K562 (cell line): ENCODE results near the gene CRYBG1. TPM values are rescaled to one million over a fixed set of nuclear protein-coding genes. Genes with fewer than 3 reads are reported as not detected.

Experiments used
- ATAC-seq: fragments of 200-7000 bp; cut with Tn5 transposase; 3 replicates; pipeline ENCODE4 v1.9.1; 2020; ENCODE audit warnings: moderate library complexity
- BruUV-seq: library from RNA; stranded (reverse); fragments of 400-500 nt; replicated peaks from 2 replicates; lab custom pipeline; 2021; lab: Mats Ljungman, UMichigan
- CTCF ChIA-PET: fragments of 300-600 bp; formaldehyde crosslinking; extraction: SDS; loops from one replicate; lab custom pipeline; 2021; ENCODE audit warnings: low intra/inter-chr PET ratio; lab: Yijun Ruan, JAX
- POLR2A ChIA-PET: fragments of 300-600, 350-650 bp; sonication (Branson Sonifier 250); formaldehyde crosslinking; extraction: SDS; loops from one replicate; lab custom pipeline; 2021; ENCODE audit warnings: antibody characterized with exemption, inconsistent platforms; lab: Yijun Ruan, JAX
- DNase-seq, 4 experiments: peaks; one replicate each; pipeline versions ENCODE4 v3.0.0 to v3.0.0-alpha.2; 2011 to 2018; ENCODE audit warnings: low spot score in 3 of 4, mixed read lengths in 3 of 4; ENCODE audit errors: extremely low read depth in 1 of 4
- FAIRE-seq: peaks from 2 replicates; lab custom pipeline; 2011; peaks lifted over from hg19 to GRCh38; lab: Jason Lieb, UNC
- H2AFZ ChIP-seq: 2 replicates; pipeline ENCODE4 v1.6.0; 2011; ENCODE audit warnings: low read depth, low read length, control low read depth, inconsistent platforms
- H3K27ac ChIP-seq: fragments of 200-600 bp; 3 replicates; pipeline ENCODE4 v1.8.0; 2011; ENCODE audit warnings: low read depth, mild to moderate bottlenecking, control low read depth, inconsistent platforms, low read length, moderate library complexity, mixed read lengths; ENCODE audit errors: extremely low read depth
- H3K27me3 ChIP-seq, 2 experiments: fragments of 300-600 bp in 1 of 2; 2 replicates in 1 of 2; 3 replicates in 1 of 2; pipeline versions ENCODE4 v1.6.0 to v1.8.0; 2011; ENCODE audit warnings: inconsistent platforms in 2 of 2, low read length in 2 of 2, mild to moderate bottlenecking in 1 of 2, mixed read lengths in 1 of 2, moderate library complexity in 1 of 2; ENCODE audit not compliant: control insufficient read depth in 2 of 2, insufficient read depth in 2 of 2
- H3K36me3 ChIP-seq: fragments of 300-600 bp; 3 replicates; pipeline ENCODE4 v1.8.0; 2011; ENCODE audit warnings: mild to moderate bottlenecking, low read length, inconsistent platforms; ENCODE audit not compliant: control insufficient read depth, insufficient read depth
- H3K4me1 ChIP-seq, 2 experiments: fragments of 200-600 bp in 1 of 2; replicated peaks in 1 of 2; 2 replicates in 1 of 2; 3 replicates in 1 of 2; pipeline versions ENCODE4 v1.5.1 to v1.8.0; 2011; ENCODE audit warnings: inconsistent platforms in 2 of 2, low read length in 2 of 2, mild to moderate bottlenecking in 1 of 2, mixed read lengths in 1 of 2, moderate library complexity in 1 of 2; ENCODE audit not compliant: control insufficient read depth in 2 of 2, insufficient read depth in 2 of 2
- H3K4me2 ChIP-seq: 2 replicates; pipeline ENCODE4 v1.6.1; 2011; ENCODE audit warnings: low read length, control low read depth, inconsistent platforms, mixed read lengths; ENCODE audit not compliant: insufficient read depth
- H3K4me3 ChIP-seq: fragments of 200-600 bp; sonication (generic), shearing (Covaris generic); 2 replicates; pipeline ENCODE4 v1.5.1; 2016; ENCODE audit warnings: control low read depth, inconsistent platforms
- H3K79me2 ChIP-seq: fragments of 200-600 bp; 3 replicates; pipeline ENCODE4 v1.8.0; 2011; ENCODE audit warnings: low read length, inconsistent platforms; ENCODE audit not compliant: control insufficient read depth, insufficient read depth
- H3K9ac ChIP-seq, 2 experiments: 2 replicates each; pipeline versions ENCODE4 v1.6.0 to v1.6.1; 2011; ENCODE audit warnings: low read depth in 2 of 2, low read length in 2 of 2, control low read depth in 1 of 2, inconsistent platforms in 1 of 2, mild to moderate bottlenecking in 1 of 2, mixed read lengths in 1 of 2; ENCODE audit not compliant: insufficient read depth in 1 of 2
- H3K9me1 ChIP-seq: one replicate; pipeline ENCODE4 v1.6.0; 2011; ENCODE audit warnings: inconsistent platforms, mild to moderate bottlenecking, low read length, moderate library complexity; ENCODE audit not compliant: control insufficient read depth, insufficient read depth
- H3K9me3 ChIP-seq: replicated peaks from 2 replicates; pipeline ENCODE4 v1.5.1; 2011; ENCODE audit warnings: low read depth, low read length, inconsistent platforms; ENCODE audit not compliant: control insufficient read depth, insufficient read depth
- H4K20me1 ChIP-seq: replicated peaks from 2 replicates; pipeline ENCODE4 v1.6.1; 2011; ENCODE audit warnings: low read length, inconsistent platforms, mixed read lengths; ENCODE audit not compliant: control insufficient read depth, insufficient read depth
- BRCA1 ChIP-seq, 2 experiments: fragments of 450-650 bp in 1 of 2; sonication (generic) in 1 of 2; formaldehyde crosslinking in 1 of 2; IDR thresholded peaks; 2 replicates each; pipeline versions ENCODE4 v1.5.0 to v1.6.1; 2017 to 2020; ENCODE audit warnings: mild to moderate bottlenecking in 1 of 2, missing genetic modification reagents in 1 of 2
- CCAR2 ChIP-seq: fragments of 200-400 bp; formaldehyde crosslinking; IDR thresholded peaks from 2 replicates; pipeline ENCODE4 v1.6.1; 2017; ENCODE audit warnings: mild to moderate bottlenecking, low read depth, low read length
- CEBPG ChIP-seq, 3 experiments: fragments of 200-800 bp in 1 of 3; sonication (Bioruptor generic) in 1 of 3; sonication (generic) in 1 of 3; formaldehyde crosslinking in 1 of 3; IDR thresholded peaks in 2 of 3; conservative IDR thresholded peaks in 1 of 3; 2 replicates each; pipeline versions ENCODE4 v1.6.1 to v1.8.0; 2016 to 2022; ENCODE audit warnings: missing compliant biosample characterization in 2 of 3, missing genetic modification characterization in 2 of 3, mild to moderate bottlenecking in 1 of 3, missing genetic modification reagents in 1 of 3
- E2F3 ChIP-seq: fragments of 250-450 bp; sonication (Bioruptor Pico); IDR thresholded peaks from 2 replicates; pipeline ENCODE4 v1.4.0; 2020; ENCODE audit warnings: mild to moderate bottlenecking
- ETS2 ChIP-seq: IDR thresholded peaks from 2 replicates; pipeline ENCODE4 v1.6.1; 2016; ENCODE audit warnings: borderline replicate concordance, missing genetic modification characterization, mild to moderate bottlenecking, moderate library complexity, missing compliant biosample characterization; ENCODE audit not compliant: poor library complexity, severe bottlenecking
- FUS ChIP-seq: fragments of 200-400 bp; formaldehyde crosslinking; optimal IDR thresholded peaks from 2 replicates; pipeline ENCODE3; 2017; ENCODE audit warnings: low read depth, low read length
- HNRNPLL ChIP-seq: fragments of 200-400 bp; formaldehyde crosslinking; IDR thresholded peaks from 2 replicates; pipeline ENCODE4 v1.6.1; 2017; ENCODE audit warnings: low read length, low read depth, mild to moderate bottlenecking; ENCODE audit not compliant: poor library complexity, severe bottlenecking
- NFE2 ChIP-seq: IDR thresholded peaks from 2 replicates; pipeline ENCODE4 v1.6.1; 2014; ENCODE audit warnings: antibody characterized with exemption, low read depth
- SPI1 ChIP-seq: IDR thresholded peaks from 2 replicates; pipeline ENCODE4 v1.6.1; 2011; ENCODE audit warnings: low read depth, low read length, control low read depth, borderline replicate concordance
- USF1 ChIP-seq: sonication (generic); formaldehyde crosslinking; IDR thresholded peaks from 2 replicates; pipeline ENCODE4 v1.9.0; 2022; ENCODE audit warnings: mild to moderate bottlenecking, missing genetic modification reagents
- ZNF384 ChIP-seq: IDR thresholded peaks from 2 replicates; pipeline ENCODE4 v1.6.1; 2012; ENCODE audit warnings: low read depth, low read length, improper control_type of control experiment
- ZNF511 ChIP-seq: sonication (generic); formaldehyde crosslinking; IDR thresholded peaks from 2 replicates; pipeline ENCODE4 v1.8.0; 2022; ENCODE audit warnings: mild to moderate bottlenecking, missing genetic modification reagents
- ZNF57 ChIP-seq: fragments of 450-650 bp; formaldehyde crosslinking; IDR thresholded peaks from 2 replicates; pipeline ENCODE4 v1.4.0; 2020; ENCODE audit warnings: mild to moderate bottlenecking, moderate library complexity
- WGBS: fragments of 100-300 bp; shearing (Covaris generic); methylation state at CpG from one replicate; pipeline ENCODE4 v1.1.6; 2016; ENCODE audit warnings: low coverage, mixed read lengths; ENCODE audit not compliant: insufficient coverage; ENCODE audit errors: missing lambda C conversion rate; 5-methylcytosine and 5-hydroxymethylcytosine counted together
- in situ Hi-C: fragments of 300-500 bp; cut with MboI; formaldehyde crosslinking; loops from 4 replicates; pipeline ENCODE4 v1.15.0; 2018; ENCODE audit warnings: inconsistent platforms, mixed read lengths
- intact Hi-C: fragments of 100-400 bp; cut with micrococcal nuclease; formaldehyde crosslinking; loops from 2 replicates; pipeline ENCODE4 v1.14.2; 2022
- polyA plus RNA-seq, 8 experiments: library from polyadenylated mRNA; depleted of rRNA in 4 of 8; stranded (reverse) in 5 of 8; unstranded in 3 of 8; fragments of >200 nt; fragmentation: Nextera tagmentation in 2 of 8; fragmentation: Illumina TruSeq in 1 of 8; extraction: Ambion mirVana in 2 of 8; extraction: Trizol in 1 of 8; gene quantifications; 2 replicates each; pipeline versions ENCODE4 v1.2.1 to v1.2.3, GENCODE V29; 2011 to 2014; ENCODE audit warnings: inconsistent platforms in 1 of 8, missing spikeins in 1 of 8
- total RNA-seq, 7 experiments: library from RNA; depleted of rRNA in 6 of 7; stranded (reverse); fragments of >200 nt in 6 of 7; fragmentation: Illumina TruSeq in 2 of 7; extraction: Trizol in 2 of 7; gene quantifications; 2 replicates each; pipeline versions ENCODE4 v1.2.1 to v1.2.3, GENCODE V29; 2011 to 2021; ENCODE audit warnings: low replicate concordance in 1 of 7

The CRYBG1 gene
- total and polyA plus RNA-seq, 9 of the 15 experiments (the other 6 are each of a cell fraction or from before 2014, with no cell fraction given): 0.07 to 0.47 (median 0.11) TPM

- in situ Hi-C loops: loop anchor here (25.0 kb wide), 1 partner anchor 425 kb away; no protein-coding TSS in a partner anchor
- no peak for ATAC-seq
- H3K79me2 ChIP-seq: no peaks in the 10 kb centered on the region
- POLR2A ChIA-PET: no interaction called here
- TF ChIP-seq NFE2: 0 out of 2 replicates have a peak, but pooled peaks have one; percentile 13
- no peak for TF ChIP-seq ETS2 (tag)
- TF ChIP-seq, all 486 proteins: peak for 1
- no TSS peak for BruUV-seq
- Histone ChIP-seq H3K27ac (no peak overlapping the region), H3K9ac (no peak overlapping the region), H3K27me3 (no peaks in the 10 kb centered on the region), H3K9me1 (no peaks in the 10 kb centered on the region), H3K4me2 (no peak overlapping the region), H4K20me1 (no peaks in the 10 kb centered on the region), H3K36me3 (no peaks in the 10 kb centered on the region), H2AFZ (no peak overlapping the region), H3K4me1 (no peaks in the 10 kb centered on the region), H3K4me3 (no peak overlapping the region), H3K9me3 (no peaks in the 10 kb centered on the region)
- intact Hi-C loops: no loop called here
- no peak for FAIRE-seq
- CTCF ChIA-PET: no interaction called here
- no peak for DNase-seq
- WGBS: 26% methylated on average over 6 of the region's 6 CpGs
Observed at GRCh38 chr6:106561686-106562405, 201.3 kb downstream of the CRYBG1 start.

GRCh38 chr6:106563614-106564013, 203.1 kb downstream of the CRYBG1 start:
- no peaks in the 10 kb centered on the region for H4K20me1 ChIP-seq
- POLR2A ChIA-PET: no interaction called here
- intact Hi-C loops: no loop called here
- H3K79me2 ChIP-seq: no peaks in the 10 kb centered on the region
- no peaks in the 10 kb centered on the region for H3K9me3 ChIP-seq
- ATAC-seq: no peak
- no peak overlapping the region for H3K4me2 ChIP-seq
- no peaks in the 10 kb centered on the region for H3K4me1 ChIP-seq
- H3K27ac ChIP-seq: no peak overlapping the region
- in situ Hi-C loops: loop anchor here (25.0 kb wide), 1 partner anchor 424 kb away; no protein-coding TSS in a partner anchor
- CTCF ChIA-PET: interaction anchor here (6.2 kb wide), 1 partner anchor 118 kb away, joined by 61 read pairs; no protein-coding TSS in a partner anchor
- no peak for FAIRE-seq
- no peaks in the 10 kb centered on the region for H3K27me3 ChIP-seq
- WGBS: 54% methylated on average over 2 of the region's 2 CpGs
- TF ChIP-seq HNRNPLL: no peak
- TF ChIP-seq USF1 (CRISPR knock-in tag): no peak
- no peak for TF ChIP-seq ZNF57 (CRISPR knock-in tag)
- TF ChIP-seq E2F3: no peak
- no peak for TF ChIP-seq ZNF511 (CRISPR knock-in tag)
- TF ChIP-seq SPI1: no peak
- no peak for TF ChIP-seq FUS
- no peak for TF ChIP-seq CCAR2
- no peak for TF ChIP-seq CEBPG (CRISPR knock-in tag; IDR thresholded peaks at IDR 0.05)
- TF ChIP-seq CEBPG (tag; conservative IDR thresholded peaks at IDR 0.05 in 1 of 2, IDR thresholded peaks at IDR 0.05 in 1 of 2): no peak
- no peak for TF ChIP-seq ZNF384
- TF ChIP-seq BRCA1 (IDR thresholded peaks at IDR 0.05): no peak
- TF ChIP-seq BRCA1 (CRISPR knock-in tag; IDR thresholded peaks at IDR 0.05): no peak
- DNase-seq: no peak
- no peak overlapping the region for H3K4me3 ChIP-seq
- H3K9ac ChIP-seq: no peak overlapping the region; a peak in 1 of 4 replicates
- BruUV-seq: no TSS peak
- H2AFZ ChIP-seq: no peak overlapping the region
- H3K9me1 ChIP-seq: no peaks in the 10 kb centered on the region
- H3K36me3 ChIP-seq: no peaks in the 10 kb centered on the region
